GM12878 (cell line): Measurements from ENCODE around the gene VGF. TPM values are rescaled to one million over a fixed set of nuclear protein-coding genes. Genes with fewer than 3 reads are reported as not detected.

Experiments
- ATAC-seq: fragments of 200-7000 bp; cut with Tn5 transposase; 3 replicates; pipeline ENCODE4 v1.9.1; 2020; ENCODE audit warnings: mild to moderate bottlenecking, moderate library complexity
- BruUV-seq: library from RNA; stranded (reverse); fragments of 400-500 nt; replicated peaks from 2 replicates; lab custom pipeline; 2021; lab: Mats Ljungman, UMichigan
- CTCF ChIA-PET: fragments of 300-600 bp; sonication (Branson Sonifier 250); formaldehyde crosslinking; extraction: SDS; loops from one replicate; lab custom pipeline; 2021; ENCODE audit warnings: inconsistent platforms; lab: Yijun Ruan, JAX
- POLR2A ChIA-PET: fragments of 350-600 bp; formaldehyde crosslinking; extraction: SDS; loops from one replicate; lab custom pipeline; 2021; ENCODE audit warnings: inconsistent platforms; lab: Charles Lee
- RAD21 ChIA-PET: fragments of 300-600 bp; sonication (Branson Sonifier 250); formaldehyde crosslinking; loops from one replicate; lab custom pipeline; 2023; ENCODE audit warnings: antibody characterized with exemption; ENCODE audit not compliant: unreplicated experiment; lab: Charles Lee
- SMC1A ChIA-PET: fragments of 300-600 bp; sonication (Branson Sonifier 250); formaldehyde crosslinking; loops from one replicate; lab custom pipeline; 2023; ENCODE audit not compliant: unreplicated experiment, uncharacterized antibody; lab: Charles Lee
- DNase-seq: peaks from one replicate; pipeline ENCODE4 v3.0.0-alpha.2; 2011; ENCODE audit warnings: low read depth, low spot score
- FAIRE-seq: peaks from 3 replicates; lab custom pipeline; 2011; peaks lifted over from hg19 to GRCh38; lab: Jason Lieb, UNC
- H2AFZ ChIP-seq: 2 replicates; pipeline ENCODE4 v1.6.0; 2011; ENCODE audit warnings: low read depth, low read length, control low read depth; ENCODE audit not compliant: control insufficient read depth
- H3K27ac ChIP-seq: 2 replicates; pipeline ENCODE4 v1.5.1; 2011; ENCODE audit warnings: control low read depth; ENCODE audit not compliant: control insufficient read depth, insufficient read depth
- H3K27me3 ChIP-seq, 2 experiments: replicated peaks in 1 of 2; 2 replicates each; pipeline versions ENCODE4 v1.6.0 to v1.6.1; 2011; ENCODE audit warnings: low read length in 1 of 2; ENCODE audit not compliant: control insufficient read depth in 2 of 2, insufficient read depth in 2 of 2
- H3K36me3 ChIP-seq, 2 experiments: 2 replicates each; pipeline ENCODE4 v1.5.1; 2011; ENCODE audit warnings: low read length in 1 of 2; ENCODE audit not compliant: control insufficient read depth in 2 of 2, insufficient read depth in 2 of 2
- H3K4me1 ChIP-seq: 2 replicates; pipeline ENCODE4 v1.6.1; 2011; ENCODE audit warnings: mild to moderate bottlenecking, low read length, moderate library complexity, mixed read lengths; ENCODE audit not compliant: control insufficient read depth, insufficient read depth
- H3K4me2 ChIP-seq: 2 replicates; pipeline ENCODE4 v1.6.0; 2011; ENCODE audit warnings: control low read depth; ENCODE audit not compliant: control insufficient read depth, insufficient read depth
- H3K4me3 ChIP-seq: fragments of 200-600 bp; sonication (generic); 2 replicates; pipeline ENCODE4 v1.5.1; 2016
- H3K79me2 ChIP-seq: 2 replicates; pipeline ENCODE4 v1.6.0; 2011; ENCODE audit warnings: low read length; ENCODE audit not compliant: control insufficient read depth, insufficient read depth
- H3K9ac ChIP-seq: 2 replicates; pipeline ENCODE4 v1.8.0; 2011; ENCODE audit warnings: low read length, control low read depth, mixed read lengths; ENCODE audit not compliant: control insufficient read depth, insufficient read depth
- H3K9me3 ChIP-seq: replicated peaks from 3 replicates; pipeline ENCODE4 v1.5.1; 2011; ENCODE audit warnings: mild to moderate bottlenecking, low read length; ENCODE audit not compliant: control insufficient read depth, insufficient read depth
- H4K20me1 ChIP-seq: 2 replicates; pipeline ENCODE4 v1.6.0; 2011; ENCODE audit not compliant: control insufficient read depth, insufficient read depth
- BHLHE40 ChIP-seq, 2 experiments: fragments of 450-650 bp in 1 of 2; IDR thresholded peaks; 2 replicates each; pipeline ENCODE4 v1.6.1; 2011 to 2017; ENCODE audit warnings: low read depth in 2 of 2, borderline replicate concordance in 1 of 2, improper control_type of control experiment in 1 of 2, low read length in 1 of 2, mild to moderate bottlenecking in 1 of 2
- CHD1 ChIP-seq: IDR thresholded peaks from 2 replicates; pipeline ENCODE4 v1.6.1; 2012; ENCODE audit warnings: low read depth, low read length, improper control_type of control experiment
- CHD2 ChIP-seq: IDR thresholded peaks from 2 replicates; pipeline ENCODE4 v1.6.1; 2011; ENCODE audit warnings: low read depth, low read length, improper control_type of control experiment, borderline replicate concordance
- PBX3 ChIP-seq: IDR thresholded peaks from 2 replicates; pipeline ENCODE4 v1.6.1; 2011; ENCODE audit warnings: mild to moderate bottlenecking, low read depth, low read length, moderate library complexity; ENCODE audit not compliant: insufficient replicate concordance
- RAD21 ChIP-seq: IDR thresholded peaks from 2 replicates; pipeline ENCODE4 v1.6.1; 2011; ENCODE audit warnings: mild to moderate bottlenecking, low read depth, low read length, moderate library complexity; ENCODE audit not compliant: insufficient read depth
- WRNIP1 ChIP-seq: IDR thresholded peaks from 2 replicates; pipeline ENCODE4 v1.6.1; 2011; ENCODE audit warnings: low read depth, low read length, improper control_type of control experiment, borderline replicate concordance
- WGBS: methylation state at CpG from one replicate; pipeline ENCODE4 v1.1.6; 2016; ENCODE audit warnings: low lambda C conversion rate; ENCODE audit not compliant: insufficient replicate concordance, insufficient coverage; ENCODE audit errors: missing lambda C conversion rate; 5-methylcytosine and 5-hydroxymethylcytosine counted together
- in situ Hi-C: fragments of 300-500 bp; cut with MboI; formaldehyde crosslinking; loops from 9 replicates; pipeline ENCODE4 v1.14.3; 2018; ENCODE audit warnings: mixed read lengths
- intact Hi-C: fragments of 100-400 bp; cut with micrococcal nuclease; formaldehyde crosslinking; loops from one replicate; pipeline ENCODE4 v1.14.2; 2022; ENCODE audit not compliant: unreplicated experiment
- polyA plus RNA-seq, 11 experiments: library from polyadenylated mRNA; depleted of rRNA in 4 of 11; unstranded in 6 of 11; stranded (reverse) in 5 of 11; fragments of >200 nt; fragmentation: Nextera tagmentation in 4 of 11; fragmentation: Illumina TruSeq in 1 of 11; extraction: Ambion mirVana in 4 of 11; extraction: Trizol in 1 of 11; gene quantifications; 1 replicate in 1 of 11; 2 replicates in 10 of 11; pipeline versions ENCODE4 v1.2.1 to v1.2.3, GENCODE V29; 2011 to 2016; ENCODE audit warnings: inconsistent platforms in 2 of 11, missing spikeins in 2 of 11, low read depth in 1 of 11
- total RNA-seq, 4 experiments: library from RNA; depleted of rRNA in 3 of 4; stranded (reverse); fragments of >200 nt in 3 of 4; fragmentation: Illumina TruSeq in 1 of 4; extraction: Trizol in 1 of 4; gene quantifications; 2 replicates each; pipeline versions ENCODE4 v1.2.1 to v1.2.3, GENCODE V29; 2013 to 2021

Gene VGF
- total and polyA plus RNA-seq, 10 of the 15 experiments (the other 5 are each of a cell fraction or from before 2014, with no cell fraction given) = 0.09 to 0.25 (median 0.17) TPM; not detected in 6

DNA sequence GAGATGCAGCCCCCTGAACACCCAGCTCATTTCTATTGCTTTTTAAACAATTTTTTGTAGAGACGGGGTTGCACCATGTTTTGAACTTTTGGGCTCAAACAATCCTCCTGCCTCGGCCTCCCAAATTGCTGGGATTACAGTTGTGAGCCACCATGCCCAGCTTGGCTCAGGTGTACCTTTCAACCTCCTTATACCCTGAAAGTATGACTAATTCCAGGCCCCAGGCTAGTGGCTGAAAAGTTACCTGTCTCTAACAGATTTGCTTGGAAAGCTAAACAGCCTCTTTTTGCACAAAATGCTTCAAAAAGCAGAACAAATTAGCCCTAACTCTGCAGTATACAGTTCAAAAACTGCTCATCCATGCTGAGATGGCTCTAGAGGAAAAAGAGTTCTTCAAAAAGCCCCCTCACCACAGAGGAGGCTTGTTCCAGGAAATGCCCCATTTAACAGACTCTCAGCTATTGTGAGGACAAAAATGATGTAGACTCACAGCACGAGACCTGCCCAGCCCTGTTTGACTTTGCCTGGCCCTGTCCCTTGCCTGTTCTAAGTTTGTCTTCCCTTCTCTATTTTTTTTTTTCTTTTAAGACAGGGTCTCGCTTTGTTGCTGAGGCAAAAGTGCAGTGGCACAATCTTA is 24.5 kb downstream of the VGF start:
- Histone ChIP-seq H3K9me3 (no peaks in the 10 kb centered on the region), H3K4me3 (no peak overlapping the region), H3K4me1 (peaks cover 3% of the 10 kb centered on the region; the same call in 1 of the 2 replicates), H3K9ac (no peak overlapping the region), H3K27me3 (peaks cover 0 to under 1% of the 10 kb centered on the region in 2 experiments; a peak in 2 of 4 replicates), H3K79me2 (no peaks in the 10 kb centered on the region), H2AFZ (no peak overlapping the region), H3K4me2 (no peak overlapping the region), H3K27ac (no peak overlapping the region), H3K36me3 (no peaks in the 10 kb centered on the region), H4K20me1 (no peaks in the 10 kb centered on the region)
- FAIRE-seq (no peak), DNase-seq (no peak), ATAC-seq (no peak)
- intact Hi-C loops (no loop called here), in situ Hi-C loops (no loop called here)
- no peak for TF ChIP-seq WRNIP1
- no peak for TF ChIP-seq RAD21
- no peak for TF ChIP-seq CHD1
- TF ChIP-seq CHD2 = no peak
- TF ChIP-seq PBX3 = no peak
- peak in 1 of 2 experiments; percentile 50; a peak in 1 of 4 replicates for TF ChIP-seq BHLHE40 (IDR thresholded peaks at IDR 0.05; ENCODE audit: borderline replicate concordance in 1 of 2, low read depth in 2 of 2, low read length in 1 of 2)
- ChIA-PET CTCF (interaction anchor here (0.7 to 12.4 kb wide), 16 partner anchors 14 to 176 kb away, joined by 3 to 248 read pairs (median 11); partner anchors contain the start of genes AP1S1, PLOD3, SERPINE1 and ZNHIT1), RAD21 (interaction anchor here (1.3 to 5.4 kb wide), 6 partner anchors 18 to 251 kb away, joined by 4 to 134 read pairs (median 6); partner anchors contain the start of genes TRIM56 and UFSP1), POLR2A (interaction anchor here (0.5 to 1.5 kb wide), 4 partner anchors 33 to 251 kb away, joined by 3 to 5 read pairs (median 4); partner anchors contain the start of gene UFSP1), SMC1A (interaction anchor here (0.8 to 6.6 kb wide), 14 partner anchors 11 to 142 kb away, joined by 3 to 71 read pairs (median 3); partner anchors contain the start of genes SERPINE1, VGF and ZNHIT1)
- WGBS = 62% methylated on average over 4 of the region's 4 CpGs
- no TSS peak for BruUV-seq
